Measurements from ENCODE around the gene RNASE8. TPM values are rescaled to one million over a fixed set of nuclear protein-coding genes. Genes with fewer than 3 reads are reported as not detected.

Gene RNASE8
- total RNA-seq, 2 donors from 2014 or later, result not detected

DNA sequence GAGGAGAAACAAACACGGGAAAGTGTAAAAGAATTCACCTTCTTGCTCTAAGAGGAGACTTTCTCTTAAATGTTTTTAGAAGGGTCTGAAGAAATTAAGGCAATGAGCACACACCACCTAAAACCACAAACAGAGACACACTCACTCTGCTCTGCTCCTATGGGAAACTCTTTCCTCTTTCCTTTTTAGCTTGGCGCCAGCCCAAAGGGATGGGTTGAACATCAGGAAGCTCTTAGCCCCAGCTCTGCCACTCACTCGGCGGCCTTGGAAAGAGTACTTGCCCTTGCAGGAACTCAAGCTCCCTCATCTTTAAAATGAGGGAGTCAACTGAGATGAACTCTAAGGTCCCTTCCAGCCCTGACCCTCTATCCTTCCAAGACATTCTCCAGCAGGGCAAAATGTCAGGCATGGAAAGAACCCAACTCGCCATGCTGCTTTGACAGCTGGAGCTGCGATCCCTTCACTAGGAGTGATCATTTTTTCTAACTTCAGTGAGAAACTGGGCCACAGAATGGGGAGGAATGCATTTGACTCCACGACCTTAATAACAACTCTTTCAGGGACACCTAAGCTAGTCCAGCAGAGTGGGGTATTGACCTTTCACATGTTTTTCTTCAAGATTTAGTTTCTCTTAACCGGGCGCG, 980 bp upstream of the RNASE8 start:
- Histone ChIP-seq H3K4me3 (no peak overlapping the region), H3K4me1 (peaks cover 49% of the 10 kb centered on the region), H3K9me3 (no peaks in the 10 kb centered on the region), H3K36me3 (replicated peaks in 1 of 2; ENCODE audit: insufficient read depth in 1 of 2, low read depth in 2 of 2) (no peaks in the 10 kb centered on the region), H3K27me3 (no peaks in the 10 kb centered on the region), H3K27ac (peak overlapping the region in 2 of 4 donors; percentile 47 to 76)
- intact Hi-C loops (cut with DNase I), result no loop called here
- ATAC-seq (no peak), DNase-seq (no peak)
- WGBS, 2 donors, result 76 to 82% methylated on average over 10 of the region's 10 CpGs
- no peak for TF ChIP-seq POLR2A (IDR thresholded peaks at IDR 0.05)
- TF ChIP-seq, protein P1, sequence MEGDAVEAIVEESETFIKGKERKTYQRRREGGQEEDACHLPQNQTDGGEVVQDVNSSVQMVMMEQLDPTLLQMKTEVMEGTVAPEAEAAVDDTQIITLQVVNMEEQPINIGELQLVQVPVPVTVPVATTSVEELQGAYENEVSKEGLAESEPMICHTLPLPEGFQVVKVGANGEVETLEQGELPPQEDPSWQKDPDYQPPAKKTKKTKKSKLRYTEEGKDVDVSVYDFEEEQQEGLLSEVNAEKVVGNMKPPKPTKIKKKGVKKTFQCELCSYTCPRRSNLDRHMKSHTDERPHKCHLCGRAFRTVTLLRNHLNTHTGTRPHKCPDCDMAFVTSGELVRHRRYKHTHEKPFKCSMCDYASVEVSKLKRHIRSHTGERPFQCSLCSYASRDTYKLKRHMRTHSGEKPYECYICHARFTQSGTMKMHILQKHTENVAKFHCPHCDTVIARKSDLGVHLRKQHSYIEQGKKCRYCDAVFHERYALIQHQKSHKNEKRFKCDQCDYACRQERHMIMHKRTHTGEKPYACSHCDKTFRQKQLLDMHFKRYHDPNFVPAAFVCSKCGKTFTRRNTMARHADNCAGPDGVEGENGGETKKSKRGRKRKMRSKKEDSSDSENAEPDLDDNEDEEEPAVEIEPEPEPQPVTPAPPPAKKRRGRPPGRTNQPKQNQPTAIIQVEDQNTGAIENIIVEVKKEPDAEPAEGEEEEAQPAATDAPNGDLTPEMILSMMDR (IDR thresholded peaks at IDR 0.05), result no peak

DNA sequence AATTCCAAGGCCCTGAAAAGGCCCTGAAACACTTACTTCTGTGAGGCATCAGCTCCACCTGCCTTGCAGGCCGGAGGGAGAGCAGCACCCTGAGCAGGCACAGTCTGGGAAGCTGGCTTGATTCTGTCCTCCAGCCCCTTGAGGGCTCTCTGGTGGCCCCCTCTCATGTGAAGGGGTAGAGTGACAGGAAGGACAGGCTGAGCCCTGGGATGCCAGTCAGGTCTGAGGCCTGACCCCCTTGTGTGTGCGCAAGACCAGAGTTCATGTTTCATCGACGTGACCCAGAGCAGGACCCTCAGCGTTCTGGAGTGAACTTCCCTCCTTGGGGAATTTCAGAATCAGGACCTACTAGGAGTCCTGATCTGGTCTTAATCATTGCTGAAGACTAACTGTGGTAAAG, 1.3 kb downstream of the RNASE8 start:
- TF ChIP-seq POLR2A (IDR thresholded peaks at IDR 0.05), result no peak
- TF ChIP-seq, protein P1 (IDR thresholded peaks at IDR 0.05), result no peak
- no peak overlapping the region for H3K4me3 ChIP-seq
- no peaks in the 10 kb centered on the region for H3K36me3 ChIP-seq (replicated peaks in 1 of 2; ENCODE audit: insufficient read depth in 1 of 2, low read depth in 2 of 2)
- no peaks in the 10 kb centered on the region for H3K27me3 ChIP-seq
- ATAC-seq (no peak), DNase-seq (no peak)
- intact Hi-C loops (cut with DNase I), result no loop called here
- H3K4me1 ChIP-seq, result peaks cover 53% of the 10 kb centered on the region
- H3K27ac ChIP-seq, result no peak overlapping the region
- H3K9me3 ChIP-seq, result no peaks in the 10 kb centered on the region
- WGBS, 2 donors, result 91 to 92% methylated on average over 5 of the region's 5 CpGs

DNA sequence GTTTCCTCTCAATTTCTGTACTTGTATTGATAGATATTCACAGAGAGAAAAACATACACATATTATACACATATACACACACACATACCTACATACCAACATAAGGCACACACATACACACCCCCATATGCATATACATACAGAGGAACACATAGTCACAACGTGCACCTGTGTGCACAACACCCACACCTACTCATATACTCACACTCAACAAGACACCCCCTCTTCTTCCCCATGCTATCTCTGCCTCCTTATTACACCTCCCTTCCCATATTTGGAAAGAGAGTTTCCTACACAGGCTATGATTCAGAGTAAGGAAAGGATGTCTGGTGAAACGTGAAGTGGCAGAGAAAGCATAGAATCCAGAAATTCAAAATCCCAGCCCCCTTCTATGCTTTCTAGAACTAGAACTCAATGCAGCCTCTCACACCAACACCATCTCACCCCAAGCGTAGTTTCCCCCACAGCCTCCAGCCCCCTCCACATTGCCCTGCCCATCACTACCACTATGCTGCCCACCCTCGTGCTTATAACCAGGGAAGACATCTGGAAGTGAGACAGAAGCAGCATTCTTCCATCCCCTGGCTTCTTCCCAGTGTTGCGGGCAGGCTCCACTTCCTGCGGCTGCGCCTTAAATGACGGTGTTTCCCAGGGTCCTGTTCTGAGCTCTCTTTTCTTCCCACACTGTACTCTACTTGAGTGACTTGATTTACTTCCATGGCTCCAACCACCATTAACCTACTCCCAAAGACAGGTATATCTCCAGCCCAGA, 2.4 kb downstream of the RNASE8 start:
- no peaks in the 10 kb centered on the region for H3K36me3 ChIP-seq (replicated peaks in 1 of 2; ENCODE audit: insufficient read depth in 1 of 2, low read depth in 2 of 2)
- no peaks in the 10 kb centered on the region for H3K9me3 ChIP-seq
- WGBS, 2 donors, result 80 to 83% methylated on average over 8 of the region's 8 CpGs
- H3K27ac ChIP-seq, result no peak overlapping the region
- no peak overlapping the region for H3K4me3 ChIP-seq
- DNase-seq (no peak), ATAC-seq (no peak)
- H3K4me1 ChIP-seq, result peaks cover 43% of the 10 kb centered on the region
- H3K27me3 ChIP-seq, result no peaks in the 10 kb centered on the region
- TF ChIP-seq, protein P1 (IDR thresholded peaks at IDR 0.05), result no peak
- no peak for TF ChIP-seq POLR2A (IDR thresholded peaks at IDR 0.05)
- intact Hi-C loops (cut with DNase I), result no loop called here

DNA sequence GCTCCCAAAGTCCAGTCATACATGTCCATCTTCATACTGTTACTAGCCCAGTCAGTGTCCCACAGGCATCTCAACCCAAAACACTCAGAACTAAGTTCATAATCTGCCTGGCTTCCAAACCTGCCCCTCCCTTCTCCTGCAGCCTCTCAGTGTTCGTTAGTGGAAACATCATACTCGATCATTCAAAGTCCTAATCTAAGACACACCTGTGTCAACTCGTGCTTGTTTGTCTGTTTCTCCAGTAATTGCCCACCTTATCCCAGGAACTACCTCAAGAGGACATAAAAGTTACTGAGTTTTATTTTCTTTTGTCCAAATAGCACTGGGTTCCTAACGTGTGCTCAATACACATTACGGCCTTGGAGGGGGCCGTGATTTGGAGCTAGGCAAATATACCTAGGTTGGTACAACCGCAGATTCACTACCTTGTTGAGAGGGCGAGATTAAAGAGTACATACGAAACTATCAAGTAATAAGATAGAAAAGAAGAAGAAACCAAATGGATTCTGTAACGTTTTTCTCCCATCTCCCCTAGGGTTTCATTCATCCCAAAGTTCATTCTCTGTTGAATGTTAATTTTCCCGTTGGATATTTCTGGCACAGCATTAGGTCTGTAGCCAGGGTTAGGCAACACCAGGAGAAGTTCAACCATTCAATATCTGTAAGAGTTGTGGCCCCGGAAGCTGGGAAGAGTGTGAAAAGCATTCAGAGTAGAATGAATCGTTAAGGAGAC, 3.2 kb downstream of the RNASE8 start:
- WGBS, 2 donors, result 31 to 32% methylated on average over 13 of the region's 13 CpGs
- Histone ChIP-seq H3K27ac (peak overlapping the region in 3 of 4 donors; percentile 0 to 39 (median 14)), H3K4me1 (peaks cover 36% of the 10 kb centered on the region), H3K4me3 (no peak overlapping the region), H3K9me3 (no peaks in the 10 kb centered on the region), H3K27me3 (no peaks in the 10 kb centered on the region), H3K36me3 (replicated peaks in 1 of 2; ENCODE audit: insufficient read depth in 1 of 2, low read depth in 2 of 2) (no peaks in the 10 kb centered on the region)
- intact Hi-C loops (cut with DNase I), result no loop called here
- DNase-seq (no peak), ATAC-seq (peak; percentile 29)
- TF ChIP-seq, protein P1 (IDR thresholded peaks at IDR 0.05), result no peak
- TF ChIP-seq POLR2A (IDR thresholded peaks at IDR 0.05), result no peak
